Transverse colon (tissue), 4 donors: ENCODE results near the gene PHGDH. TPM values are rescaled to one million over a fixed set of nuclear protein-coding genes. Genes with fewer than 3 reads are reported as not detected.

Source experiments
- DNase-seq: peaks from one replicate; pipeline ENCODE4 v3.0.0-alpha.2; 2019
- H3K27ac ChIP-seq, 4 donors: fragments of 200-600 bp; sonication (generic); 2 replicates each; pipeline ENCODE4 v1.5.1; 2016 to 2018; ENCODE audit warnings: inconsistent platforms in 4 of 4
- H3K27me3 ChIP-seq: fragments of 200-600 bp; sonication (generic); 2 replicates; pipeline ENCODE4 v1.5.1; 2017; ENCODE audit warnings: inconsistent platforms
- H3K36me3 ChIP-seq, 4 donors: fragments of 200-600 bp; sonication (generic); 2 replicates each; pipeline ENCODE4 v1.5.1; 2017 to 2019; ENCODE audit warnings: inconsistent platforms in 4 of 4
- H3K4me1 ChIP-seq, 4 donors: fragments of 200-600 bp; sonication (generic); 2 replicates each; pipeline ENCODE4 v1.5.1; 2017 to 2020; ENCODE audit warnings: inconsistent platforms in 4 of 4
- H3K4me3 ChIP-seq, 4 donors: fragments of 200-600 bp; sonication (generic); 1 replicate in 1 of 4; 2 replicates in 3 of 4; pipeline versions ENCODE4 v1.5.1 to v1.6.1; 2017 to 2019; ENCODE audit warnings: inconsistent platforms in 4 of 4
- H3K9me3 ChIP-seq, 2 donors: fragments of 200-600 bp; sonication (generic); 2 replicates each; pipeline ENCODE4 v1.5.1; 2017 to 2019; ENCODE audit warnings: inconsistent platforms in 2 of 2
- EP300 ChIP-seq: sonication (generic); formaldehyde crosslinking; IDR thresholded peaks from one replicate; pipeline ENCODE4 v1.6.1; 2017; ENCODE audit warnings: antibody characterized with exemption, low read depth
- POLR2A ChIP-seq: fragments of 450-650 bp; IDR thresholded peaks from one replicate; pipeline ENCODE4 v1.6.1; 2016; ENCODE audit warnings: antibody characterized with exemption, mild to moderate bottlenecking, moderate library complexity
- POLR2AphosphoS5 ChIP-seq, 3 donors: sonication (generic); formaldehyde crosslinking; IDR thresholded peaks; one replicate each; pipeline ENCODE4 v1.6.1; 2016; ENCODE audit warnings: antibody characterized with exemption in 3 of 3
- WGBS, 2 donors: methylation state at CpG; one replicate each; pipeline ENCODE4 v1.1.5; 2018; ENCODE audit warnings: low coverage in 1 of 2; 5-methylcytosine and 5-hydroxymethylcytosine counted together
- in situ Hi-C, 4 donors: fragments of 200-750 bp; cut with MboI; loops; one replicate each; pipeline versions ENCODE4 v1.15.0 to v1.15.1; 2017; ENCODE audit warnings: low sequenced_read_pairs in 3 of 4, low pct_ligation_motif_present in 1 of 4, low pct_unique_long_range_greater_than_20kb in 1 of 4
- intact Hi-C: fragments of 100-400 bp; cut with DNase I; formaldehyde crosslinking; loops from one replicate; pipeline ENCODE4 v1.15.1; 2023; ENCODE audit warnings: low total_unique reads
- total RNA-seq, 4 donors: library from RNA; depleted of rRNA; stranded (reverse); fragments of >200 nt; gene quantifications; one replicate each; pipeline ENCODE4 v1.1.0, GENCODE V29; 2016
- TF ChIP-seq, protein P1 (sequence below), 5 experiments: fragments of 200-600 bp in 3 of 5; fragments of 450-650 bp in 2 of 5; sonication (generic) in 3 of 5; IDR thresholded peaks; 1 replicate in 2 of 5; 2 replicates in 3 of 5; pipeline ENCODE4 v1.5.1; 2016 to 2017; ENCODE audit warnings: antibody characterized with exemption in 5 of 5, inconsistent platforms in 3 of 5, mild to moderate bottlenecking in 2 of 5, moderate library complexity in 1 of 5

PHGDH gene
- total RNA-seq, 4 donors from 2014 or later, result 4.2 to 11.9 (median 8.1) TPM

DNA sequence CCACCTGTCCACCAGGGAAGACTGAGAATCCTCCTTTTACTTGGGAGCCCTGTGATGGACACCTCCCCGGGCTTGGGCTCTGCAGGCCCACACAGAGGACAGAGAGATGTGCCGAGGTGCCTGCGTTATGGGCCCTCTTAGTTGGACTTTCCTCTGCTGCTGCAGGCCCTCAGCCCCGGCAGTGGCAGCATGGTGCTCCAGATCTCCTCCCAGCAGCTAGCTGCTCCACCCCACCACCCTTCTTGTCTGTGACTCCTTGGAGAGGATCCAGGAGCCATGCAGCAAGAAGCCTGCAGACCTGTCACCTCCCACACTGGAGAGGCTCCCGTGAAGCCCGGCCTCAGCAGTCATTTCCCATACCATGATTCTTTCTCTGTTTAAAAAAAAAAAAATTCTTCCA lies 27.4 kb downstream of the PHGDH start:
- WGBS, 2 donors, result 34 to 72% methylated on average over 2 to 6 of the region's 6 CpGs
- DNase-seq, result no peak
- intact Hi-C loops (no loop called here), in situ Hi-C loops (loop anchor here in 1 of 4 donors (25.0 kb wide), 1 partner anchor 123 kb away; no protein-coding TSS in a partner anchor)
- Histone ChIP-seq H3K36me3 (no peaks in the 10 kb centered on the region), H3K4me1 (peaks cover 0 to 8% (median 7%) of the 10 kb centered on the region in 4 donors), H3K4me3 (no peak overlapping the region), H3K27ac (no peak overlapping the region), H3K9me3 (no peaks in the 10 kb centered on the region), H3K27me3 (no peaks in the 10 kb centered on the region)
- TF ChIP-seq, protein P1, sequence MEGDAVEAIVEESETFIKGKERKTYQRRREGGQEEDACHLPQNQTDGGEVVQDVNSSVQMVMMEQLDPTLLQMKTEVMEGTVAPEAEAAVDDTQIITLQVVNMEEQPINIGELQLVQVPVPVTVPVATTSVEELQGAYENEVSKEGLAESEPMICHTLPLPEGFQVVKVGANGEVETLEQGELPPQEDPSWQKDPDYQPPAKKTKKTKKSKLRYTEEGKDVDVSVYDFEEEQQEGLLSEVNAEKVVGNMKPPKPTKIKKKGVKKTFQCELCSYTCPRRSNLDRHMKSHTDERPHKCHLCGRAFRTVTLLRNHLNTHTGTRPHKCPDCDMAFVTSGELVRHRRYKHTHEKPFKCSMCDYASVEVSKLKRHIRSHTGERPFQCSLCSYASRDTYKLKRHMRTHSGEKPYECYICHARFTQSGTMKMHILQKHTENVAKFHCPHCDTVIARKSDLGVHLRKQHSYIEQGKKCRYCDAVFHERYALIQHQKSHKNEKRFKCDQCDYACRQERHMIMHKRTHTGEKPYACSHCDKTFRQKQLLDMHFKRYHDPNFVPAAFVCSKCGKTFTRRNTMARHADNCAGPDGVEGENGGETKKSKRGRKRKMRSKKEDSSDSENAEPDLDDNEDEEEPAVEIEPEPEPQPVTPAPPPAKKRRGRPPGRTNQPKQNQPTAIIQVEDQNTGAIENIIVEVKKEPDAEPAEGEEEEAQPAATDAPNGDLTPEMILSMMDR (IDR thresholded peaks at IDR 0.05), result no peak
- TF ChIP-seq EP300 (no peak), POLR2A (no peak), POLR2AphosphoS5 (IDR thresholded peaks at IDR 0.05) (no peak)

DNA sequence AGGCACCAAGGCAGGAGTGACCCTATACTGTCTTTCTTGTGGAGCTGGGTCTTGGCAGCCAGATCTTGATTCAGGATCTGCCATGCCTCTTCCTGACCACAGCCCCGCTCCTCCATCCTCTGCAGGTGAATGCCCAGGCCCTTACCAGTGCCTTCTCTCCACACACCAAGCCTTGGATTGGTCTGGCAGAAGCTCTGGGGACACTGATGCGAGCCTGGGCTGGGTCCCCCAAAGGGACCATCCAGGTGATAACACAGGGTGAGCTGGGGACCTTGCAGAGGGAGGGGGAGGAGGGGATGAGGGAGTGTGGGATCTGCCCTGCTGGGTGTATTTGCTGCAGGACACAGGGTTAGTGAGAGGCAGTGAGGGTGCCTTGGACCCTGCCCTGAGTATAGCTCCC lies 28.5 kb downstream of the PHGDH start:
- WGBS, 2 donors, result 89% methylated on average over 2 of the region's 2 CpGs; no CpG with 5 or more reads in 1 of the 2 donors
- no peaks in the 10 kb centered on the region for H3K9me3 ChIP-seq
- H3K36me3 ChIP-seq, result no peaks in the 10 kb centered on the region
- no peaks in the 10 kb centered on the region for H3K27me3 ChIP-seq
- H3K4me1 ChIP-seq, result peaks cover 0 to 11% (median 8%) of the 10 kb centered on the region in 4 donors
- H3K4me3 ChIP-seq, result no peak overlapping the region
- H3K27ac ChIP-seq, result no peak overlapping the region
- in situ Hi-C loops (loop anchor here in 1 of 4 donors (25.0 kb wide), 1 partner anchor 122 kb away; no protein-coding TSS in a partner anchor), intact Hi-C loops (no loop called here)
- DNase-seq, result no peak
- TF ChIP-seq, protein P1 (IDR thresholded peaks at IDR 0.05), result no peak
- TF ChIP-seq POLR2A, result no peak
- TF ChIP-seq EP300, result no peak
- TF ChIP-seq POLR2AphosphoS5 (IDR thresholded peaks at IDR 0.05), result no peak

DNA sequence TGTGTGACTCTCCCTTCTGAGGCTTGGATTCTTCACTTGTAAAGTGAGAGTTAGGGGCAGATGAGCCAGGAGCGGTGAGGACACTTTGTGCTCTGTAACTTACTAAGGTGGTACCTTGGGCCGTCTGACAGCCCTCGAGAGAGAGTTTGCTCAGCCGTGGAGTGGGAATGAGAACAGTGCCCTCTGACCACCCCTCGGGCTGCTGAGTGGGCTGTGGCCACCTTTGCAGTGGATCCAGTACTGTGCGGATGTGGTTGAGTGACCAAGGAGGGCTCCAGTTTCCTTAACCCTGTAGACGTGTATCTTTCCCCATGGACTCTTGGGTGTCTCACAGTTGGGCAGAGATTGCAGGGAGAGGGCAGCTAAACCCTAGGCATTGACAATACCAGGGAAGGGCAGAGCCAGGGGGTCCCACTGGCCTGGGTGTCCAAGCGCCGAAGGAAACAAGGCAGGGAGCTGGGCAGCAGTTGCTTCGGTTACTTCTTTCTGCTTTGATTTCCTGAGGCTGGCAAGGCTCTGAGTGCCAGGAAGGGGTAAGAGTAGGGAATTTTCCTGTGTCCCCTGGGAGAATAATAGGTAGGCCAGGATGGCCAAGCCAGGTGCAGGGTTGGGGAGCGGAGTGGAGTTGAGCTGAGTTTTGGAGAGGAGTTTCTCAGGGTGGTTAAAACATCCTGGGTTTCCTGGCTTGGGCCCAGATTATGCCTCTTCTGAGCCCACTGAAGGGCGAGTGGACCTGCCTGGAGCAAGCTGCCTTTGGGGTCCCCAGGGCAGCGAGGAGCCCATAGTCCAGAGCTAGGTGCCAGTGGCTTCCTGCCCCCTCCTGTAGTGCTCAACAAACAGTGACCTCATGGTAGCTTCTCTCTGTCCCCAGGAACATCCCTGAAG lies 29.4 kb downstream of the PHGDH start:
- Histone ChIP-seq H3K4me3 (no peak overlapping the region), H3K4me1 (peaks cover 0 to 11% (median 8%) of the 10 kb centered on the region in 4 donors), H3K36me3 (no peaks in the 10 kb centered on the region), H3K9me3 (no peaks in the 10 kb centered on the region), H3K27ac (peak overlapping the region in 1 of 4 donors; percentile 21), H3K27me3 (no peaks in the 10 kb centered on the region)
- WGBS, 2 donors, result 88 to 100% methylated on average over 2 to 13 of the region's 13 CpGs
- no peak for TF ChIP-seq POLR2AphosphoS5 (IDR thresholded peaks at IDR 0.05)
- no peak for DNase-seq
- intact Hi-C loops, result no loop called here
- in situ Hi-C loops, result loop anchor here in 1 of 4 donors (25.0 kb wide), 1 partner anchor 121 kb away; no protein-coding TSS in a partner anchor

DNA sequence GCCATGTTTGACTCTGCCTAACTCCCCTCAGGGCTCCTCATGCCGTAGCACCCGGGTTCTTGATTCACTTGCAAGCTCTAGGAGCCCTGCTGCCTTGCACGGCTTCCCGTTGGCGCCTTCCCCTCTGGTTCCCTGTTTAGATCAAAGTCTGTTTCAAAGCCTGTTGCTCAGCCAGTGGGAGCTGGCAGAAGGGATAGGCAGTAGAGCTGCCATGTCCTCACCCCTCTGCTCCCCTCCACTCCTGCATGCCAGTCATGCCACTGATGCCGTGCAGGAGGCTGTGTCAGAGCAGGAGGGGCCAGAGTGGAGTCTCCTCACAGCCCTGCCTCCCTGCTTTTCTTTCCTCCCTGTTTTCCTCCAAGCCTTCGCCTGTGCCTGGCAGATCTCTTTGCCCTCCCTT lies 30.5 kb downstream of the PHGDH start:
- no peak for DNase-seq
- no peak for TF ChIP-seq EP300
- no peak for TF ChIP-seq POLR2AphosphoS5 (IDR thresholded peaks at IDR 0.05)
- TF ChIP-seq, protein P1 (IDR thresholded peaks at IDR 0.05), result no peak
- TF ChIP-seq POLR2A, result no peak
- Histone ChIP-seq H3K27ac (peak overlapping the region in 2 of 4 donors; percentile 3 to 21), H3K36me3 (no peaks in the 10 kb centered on the region), H3K4me1 (peaks cover 0 to 11% (median 7%) of the 10 kb centered on the region in 4 donors), H3K4me3 (no peak overlapping the region), H3K9me3 (no peaks in the 10 kb centered on the region), H3K27me3 (no peaks in the 10 kb centered on the region)
- intact Hi-C loops, result no loop called here
- 40 to 79% methylated on average over 1 to 7 of the region's 7 CpGs for WGBS, 2 donors
- in situ Hi-C loops, result loop anchor here in 1 of 4 donors (25.0 kb wide), 1 partner anchor 120 kb away; no protein-coding TSS in a partner anchor
